Renal cortical epithelial cell (primary cell): ENCODE measurements around the gene COG7. TPM values are rescaled to one million over a fixed set of nuclear protein-coding genes. Genes with fewer than 3 reads are reported as not detected.
"Not testable (repeated sequence)": the region's sequence is repeated elsewhere in the genome, so short reads cannot be mapped to it uniquely, and the experiment has no call there.

Source experiments
- DNase-seq: peaks from one replicate; pipeline ENCODE4 v3.0.0-alpha.2; 2011; ENCODE audit warnings: low read depth
- total RNA-seq: library from RNA; depleted of rRNA; stranded (reverse); fragments of >200 nt; gene quantifications from 2 replicates; pipeline ENCODE4 v1.2.3, GENCODE V29; 2014

The COG7 gene
- total RNA-seq, 1 donor from 2014 or later = 24.9 TPM

- DNase-seq = peak; percentile 56
Observed at GRCh38 chr16:23469814-23470213, 16.8 kb upstream of the COG7 start.

- peak; percentile 30 for DNase-seq
Observed at GRCh38 chr16:23466162-23466885, 13.3 kb upstream of the COG7 start.

- DNase-seq = no peak
Observed at GRCh38 chr16:23465179-23465578, 12.2 kb upstream of the COG7 start.

GRCh38 chr16:23464196-23464595 is 11.2 kb upstream of the COG7 start:
- DNase-seq = no peak

- peak; percentile 29 for DNase-seq
Observed at GRCh38 chr16:23462994-23463393, 10.0 kb upstream of the COG7 start.

GRCh38 chr16:23453338-23454052 is 506 bp upstream of the COG7 start:
- no peak for DNase-seq

- DNase-seq = no peak
Observed at GRCh38 chr16:23452221-23452571, 793 bp downstream of the COG7 start.

- DNase-seq = peak; percentile 61
Observed at GRCh38 chr16:23448392-23448791, 4.6 kb downstream of the COG7 start.

GRCh38 chr16:23437542-23437941 is 15.4 kb downstream of the COG7 start:
- DNase-seq = not testable (repeated sequence)

- no peak for DNase-seq
Observed at GRCh38 chr16:23436951-23437350, 16.0 kb downstream of the COG7 start.

- peak; percentile 34 for DNase-seq
Observed at GRCh38 chr16:23435500-23435899, 17.5 kb downstream of the COG7 start.

GRCh38 chr16:23434380-23434779 is 18.6 kb downstream of the COG7 start:
- peak; percentile 64 for DNase-seq

GRCh38 chr16:23433261-23433920 is 19.6 kb downstream of the COG7 start:
- no peak for DNase-seq

- no peak for DNase-seq
Observed at GRCh38 chr16:23432176-23433128, 20.5 kb downstream of the COG7 start.

- no peak for DNase-seq
Observed at GRCh38 chr16:23428351-23428750, 24.6 kb downstream of the COG7 start.

- DNase-seq = peak; percentile 55
Observed at GRCh38 chr16:23424292-23424958, 28.6 kb downstream of the COG7 start.

- DNase-seq = peak; percentile 97
Observed at GRCh38 chr16:23423496-23424049, 29.4 kb downstream of the COG7 start.

GRCh38 chr16:23420011-23420410 is 33.0 kb downstream of the COG7 start:
- no peak for DNase-seq

GRCh38 chr16:23416816-23417215 is 36.2 kb downstream of the COG7 start:
- no peak for DNase-seq

- no peak for DNase-seq
Observed at GRCh38 chr16:23414731-23415130, 38.3 kb downstream of the COG7 start.

GRCh38 chr16:23410176-23410575 is 42.8 kb downstream of the COG7 start:
- DNase-seq = no peak
